8988T (cell line): ENCODE results near the gene PXDN.
A peak's percentile ranks its signal among the peaks of the same experiment; 100 is the strongest.
"Not testable (repeated sequence)": the region's sequence is repeated elsewhere in the genome, so short reads cannot be mapped to it uniquely, and the experiment has no call there.

Experiments
- DNase-seq: peaks from one replicate; pipeline ENCODE4 v3.0.0; 2011

PXDN gene

GRCh38 chr2:1775511-1776035 is 31.3 kb upstream of the PXDN start:
- no peak for DNase-seq

- no peak for DNase-seq
These were observed 30.6 kb upstream of the PXDN start for GRCh38 chr2:1774929-1775328.

GRCh38 chr2:1773883-1774282 is 29.6 kb upstream of the PXDN start:
- no peak for DNase-seq

- no peak for DNase-seq
These were observed 28.4 kb upstream of the PXDN start for GRCh38 chr2:1772471-1773267.

- no peak for DNase-seq
These were observed 27.4 kb upstream of the PXDN start for GRCh38 chr2:1771626-1772280.

GRCh38 chr2:1770566-1771380 is 26.5 kb upstream of the PXDN start:
- no peak for DNase-seq

- DNase-seq, result peak; percentile 90
These were observed 25.5 kb upstream of the PXDN start for GRCh38 chr2:1769703-1770422.

- no peak for DNase-seq
These were observed 23.8 kb upstream of the PXDN start for GRCh38 chr2:1767939-1768691.

- no peak for DNase-seq
These were observed 22.8 kb upstream of the PXDN start for GRCh38 chr2:1766851-1767811.

- DNase-seq, result no peak
These were observed 22.1 kb upstream of the PXDN start for GRCh38 chr2:1766425-1766824.

GRCh38 chr2:1765201-1765600 is 20.9 kb upstream of the PXDN start:
- not testable (repeated sequence) for DNase-seq

GRCh38 chr2:1759611-1759930 is 15.3 kb upstream of the PXDN start:
- DNase-seq, result no peak

- DNase-seq, result no peak
These were observed 14.7 kb upstream of the PXDN start for GRCh38 chr2:1758774-1759610.

- DNase-seq, result no peak
These were observed 13.9 kb upstream of the PXDN start for GRCh38 chr2:1758171-1758570.

- DNase-seq, result no peak
These were observed 13.3 kb upstream of the PXDN start for GRCh38 chr2:1757567-1757966.

- DNase-seq, result not testable (repeated sequence)
These were observed 12.8 kb upstream of the PXDN start for GRCh38 chr2:1757146-1757545.

- no peak for DNase-seq
These were observed 12.1 kb upstream of the PXDN start for GRCh38 chr2:1756456-1756855.

GRCh38 chr2:1755436-1756191 is 11.3 kb upstream of the PXDN start:
- DNase-seq, result no peak
